Retinal pigment epithelial cell (primary cell): ENCODE results near the gene OR10AD1.
"Not testable (repeated sequence)": the region's sequence is repeated elsewhere in the genome, so short reads cannot be mapped to it uniquely, and the experiment has no call there.

Source experiments
- DNase-seq: peaks from one replicate; pipeline ENCODE4 v3.0.0-alpha.2; 2010; ENCODE audit warnings: low read depth
- H3K4me3 ChIP-seq: 2 replicates; pipeline ENCODE4 v1.5.1; 2011; ENCODE audit warnings: mild to moderate bottlenecking, low read length, control low read depth, moderate library complexity
- TF ChIP-seq, protein P1 (sequence below): conservative IDR thresholded peaks from 2 replicates; pipeline ENCODE4 v1.5.1; 2011; ENCODE audit warnings: low read depth, low read length, control low read depth, inconsistent platforms

OR10AD1 gene

DNA sequence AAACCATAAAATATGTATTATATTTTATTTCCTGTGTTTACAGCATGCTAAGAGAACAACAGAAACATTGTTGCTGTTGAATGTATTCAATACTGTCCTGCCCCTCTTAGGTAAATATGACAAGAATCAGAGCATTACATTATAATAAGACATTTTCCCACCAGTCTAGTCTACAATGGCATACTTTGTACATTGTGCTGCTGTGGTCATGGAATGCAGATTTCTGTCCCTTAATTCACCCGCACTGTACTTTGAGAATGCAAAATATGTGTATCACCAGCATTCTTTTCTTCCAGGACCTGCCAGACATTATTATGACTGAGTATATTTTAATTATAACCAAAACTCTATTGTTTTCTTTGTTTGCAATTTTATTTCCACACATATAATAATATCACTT, 16.5 kb upstream of the OR10AD1 start:
- DNase-seq: peak; percentile 67
- H3K4me3 ChIP-seq: no peak overlapping the region
- TF ChIP-seq, protein P1, sequence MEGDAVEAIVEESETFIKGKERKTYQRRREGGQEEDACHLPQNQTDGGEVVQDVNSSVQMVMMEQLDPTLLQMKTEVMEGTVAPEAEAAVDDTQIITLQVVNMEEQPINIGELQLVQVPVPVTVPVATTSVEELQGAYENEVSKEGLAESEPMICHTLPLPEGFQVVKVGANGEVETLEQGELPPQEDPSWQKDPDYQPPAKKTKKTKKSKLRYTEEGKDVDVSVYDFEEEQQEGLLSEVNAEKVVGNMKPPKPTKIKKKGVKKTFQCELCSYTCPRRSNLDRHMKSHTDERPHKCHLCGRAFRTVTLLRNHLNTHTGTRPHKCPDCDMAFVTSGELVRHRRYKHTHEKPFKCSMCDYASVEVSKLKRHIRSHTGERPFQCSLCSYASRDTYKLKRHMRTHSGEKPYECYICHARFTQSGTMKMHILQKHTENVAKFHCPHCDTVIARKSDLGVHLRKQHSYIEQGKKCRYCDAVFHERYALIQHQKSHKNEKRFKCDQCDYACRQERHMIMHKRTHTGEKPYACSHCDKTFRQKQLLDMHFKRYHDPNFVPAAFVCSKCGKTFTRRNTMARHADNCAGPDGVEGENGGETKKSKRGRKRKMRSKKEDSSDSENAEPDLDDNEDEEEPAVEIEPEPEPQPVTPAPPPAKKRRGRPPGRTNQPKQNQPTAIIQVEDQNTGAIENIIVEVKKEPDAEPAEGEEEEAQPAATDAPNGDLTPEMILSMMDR: no peak

DNA sequence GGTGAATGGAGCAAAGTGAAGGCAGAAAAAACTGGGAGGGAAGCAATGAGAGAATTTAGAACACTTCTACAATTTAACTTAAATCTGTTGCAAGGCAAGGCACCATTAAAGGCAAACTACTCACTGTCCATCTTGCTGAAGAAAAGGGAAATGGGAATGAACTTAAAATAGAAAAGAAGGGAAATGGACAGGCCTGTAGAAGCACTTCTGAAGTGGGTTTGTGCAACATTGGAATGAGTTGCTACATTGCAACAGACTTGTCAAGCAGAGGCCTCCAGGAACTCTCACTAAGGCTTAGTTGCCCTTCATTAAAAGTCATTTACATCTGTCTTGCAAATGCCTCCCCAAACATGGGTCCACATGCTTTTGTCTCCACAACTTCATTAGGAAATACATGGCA, 13.7 kb upstream of the OR10AD1 start:
- DNase-seq: no peak

DNA sequence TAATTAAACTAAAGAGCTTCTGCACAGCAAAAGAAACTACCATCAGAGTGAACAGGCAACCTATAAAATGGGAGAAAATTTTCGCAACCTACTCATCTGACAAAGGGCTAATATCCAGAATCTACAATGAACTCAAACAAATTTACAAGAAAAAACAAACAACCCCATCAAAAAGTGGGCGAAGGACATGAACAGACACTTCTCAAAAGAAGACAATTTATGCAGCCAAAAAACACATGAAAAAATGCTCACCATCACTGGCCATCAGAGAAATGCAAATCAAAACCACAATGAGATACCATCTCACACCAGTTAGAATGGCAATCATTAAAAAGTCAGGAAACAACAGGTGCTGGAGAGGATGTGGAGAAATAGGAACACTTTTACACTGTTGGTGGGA, 6.4 kb upstream of the OR10AD1 start:
- not testable (repeated sequence) for H3K4me3 ChIP-seq, DNase-seq

More for the DNA sequence above, 13.7 kb upstream of the OR10AD1 start:
- TF ChIP-seq, protein P1: no peak
- no peak overlapping the region for H3K4me3 ChIP-seq

DNA sequence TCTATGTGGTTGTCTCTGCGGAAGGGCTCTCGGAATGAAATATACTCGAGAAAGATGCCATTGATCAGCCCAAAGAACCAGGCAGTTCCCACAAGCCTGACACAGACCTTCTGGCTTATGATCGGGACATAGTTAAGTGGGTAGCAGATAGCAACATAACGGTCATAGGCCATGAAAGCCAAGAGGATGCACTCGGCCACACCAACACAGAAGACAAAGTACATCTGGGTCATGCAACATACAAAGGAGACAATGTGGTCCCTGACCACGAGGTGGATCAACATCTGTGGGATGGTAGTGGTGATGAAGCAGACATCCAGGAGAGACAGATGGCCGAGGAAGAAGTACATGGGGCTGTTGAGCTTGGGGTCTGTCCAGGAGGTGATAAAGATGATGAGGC, 326 bp downstream of the OR10AD1 start:
- DNase-seq: no peak

DNA sequence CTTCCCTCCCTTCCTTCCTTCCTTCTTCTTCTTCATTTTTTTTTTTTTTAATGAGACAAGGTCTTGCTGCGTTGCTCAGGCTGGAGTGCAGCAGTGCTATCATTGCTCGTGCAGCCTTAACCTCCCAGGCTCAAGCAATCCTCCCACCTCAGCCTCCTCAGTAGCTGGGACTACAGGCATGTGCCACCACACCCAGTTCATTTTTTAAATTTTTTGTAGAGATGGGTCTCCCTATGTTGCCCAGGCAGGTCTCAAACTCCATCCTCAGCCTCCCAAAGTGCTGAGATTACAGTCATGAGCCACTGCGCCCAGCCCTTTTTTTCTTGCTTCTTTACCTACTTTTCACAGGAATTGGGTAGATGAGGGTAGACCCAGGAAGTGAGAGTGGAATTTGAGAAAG, 1.6 kb downstream of the OR10AD1 start:
- TF ChIP-seq, protein P1: no peak
- no peak overlapping the region for H3K4me3 ChIP-seq
- DNase-seq: no peak

More for the DNA sequence above, 326 bp downstream of the OR10AD1 start:
- no peak overlapping the region for H3K4me3 ChIP-seq
- TF ChIP-seq, protein P1: no peak

DNA sequence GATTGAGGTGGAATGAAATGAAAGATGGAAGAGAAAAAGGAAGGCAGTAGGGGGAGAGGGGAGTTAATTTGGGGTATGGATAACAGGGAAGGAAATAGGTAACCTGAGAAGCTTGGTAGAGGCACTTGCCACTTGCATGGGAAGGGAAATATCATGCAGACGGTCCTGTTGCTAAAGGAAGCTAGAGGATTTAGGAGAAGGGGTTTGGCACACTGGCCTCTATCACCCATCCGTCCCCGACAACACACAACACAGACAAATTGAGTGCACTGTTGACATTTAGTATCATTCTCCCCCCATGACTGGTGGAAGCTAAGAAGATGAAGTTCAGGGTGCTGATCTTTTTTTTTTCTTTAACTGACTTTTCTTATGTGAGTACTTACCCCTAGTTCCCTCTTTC, 2.0 kb downstream of the OR10AD1 start:
- no peak for DNase-seq
- TF ChIP-seq, protein P1: no peak
- no peak overlapping the region for H3K4me3 ChIP-seq

- H3K4me3 ChIP-seq: no peak overlapping the region
- DNase-seq: no peak
These were observed 3.3 kb downstream of the OR10AD1 start for GRCh38 chr12:48199774-48200221.

More at GRCh38 chr12:48199774-48200221, 3.3 kb downstream of the OR10AD1 start:
- TF ChIP-seq, protein P1: no peak
